ENCODE data around the gene ZNF625. TPM values are rescaled to one million over a fixed set of nuclear protein-coding genes. Genes with fewer than 3 reads are reported as not detected.

ZNF625 gene
- total RNA-seq, 2 experiments from 2014 or later = 0.56 to 0.85 TPM

GRCh38 chr19:12159773-12160414, 3.4 kb upstream of the ZNF625 start:
- H3K4me1 Mint-ChIP-seq (ENCODE audit: low read depth) = peaks cover 40% of the 10 kb centered on the region
- Histone ChIP-seq H3K4me1 (ENCODE audit: insufficient read depth, low read length) (peaks cover 57% of the 10 kb centered on the region), H3K4me3 (ENCODE audit: low read length) (no peak overlapping the region), H3K27me3 (ENCODE audit: control insufficient read depth in 1 of 2, insufficient read depth in 2 of 2, low read length in 2 of 2) (peaks cover 0 to 7% of the 10 kb centered on the region in 2 experiments), H3K9me3 (ENCODE audit: control insufficient read depth in 1 of 2, insufficient read depth in 1 of 2, low read length in 2 of 2) (no peaks in the 10 kb centered on the region), H3K27ac (ENCODE audit: low read depth in 1 of 2, low read length in 2 of 2) (no peak overlapping the region), H3K36me3 (ENCODE audit: insufficient read depth, low read length) (peaks cover 2% of the 10 kb centered on the region)
- TF ChIP-seq, protein P1, sequence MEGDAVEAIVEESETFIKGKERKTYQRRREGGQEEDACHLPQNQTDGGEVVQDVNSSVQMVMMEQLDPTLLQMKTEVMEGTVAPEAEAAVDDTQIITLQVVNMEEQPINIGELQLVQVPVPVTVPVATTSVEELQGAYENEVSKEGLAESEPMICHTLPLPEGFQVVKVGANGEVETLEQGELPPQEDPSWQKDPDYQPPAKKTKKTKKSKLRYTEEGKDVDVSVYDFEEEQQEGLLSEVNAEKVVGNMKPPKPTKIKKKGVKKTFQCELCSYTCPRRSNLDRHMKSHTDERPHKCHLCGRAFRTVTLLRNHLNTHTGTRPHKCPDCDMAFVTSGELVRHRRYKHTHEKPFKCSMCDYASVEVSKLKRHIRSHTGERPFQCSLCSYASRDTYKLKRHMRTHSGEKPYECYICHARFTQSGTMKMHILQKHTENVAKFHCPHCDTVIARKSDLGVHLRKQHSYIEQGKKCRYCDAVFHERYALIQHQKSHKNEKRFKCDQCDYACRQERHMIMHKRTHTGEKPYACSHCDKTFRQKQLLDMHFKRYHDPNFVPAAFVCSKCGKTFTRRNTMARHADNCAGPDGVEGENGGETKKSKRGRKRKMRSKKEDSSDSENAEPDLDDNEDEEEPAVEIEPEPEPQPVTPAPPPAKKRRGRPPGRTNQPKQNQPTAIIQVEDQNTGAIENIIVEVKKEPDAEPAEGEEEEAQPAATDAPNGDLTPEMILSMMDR (IDR thresholded peaks at IDR 0.05) = no peak
- POLR2A ChIA-PET = no interaction called here
- DNase-seq (peak in 1 of 14 experiments; percentile 47), ATAC-seq (ENCODE audit: poor library complexity) (no peak)
- no peaks in the 10 kb centered on the region for H3K9me3 Mint-ChIP-seq
- no peak overlapping the region for H3K27ac Mint-ChIP-seq
- H3K36me3 Mint-ChIP-seq (ENCODE audit: low read depth) = peaks cover 19% of the 10 kb centered on the region
- CTCF ChIA-PET = interaction anchor here (0.7 to 1.2 kb wide), 2 partner anchors 19 to 171 kb away, joined by 3 to 4 read pairs; no protein-coding TSS in a partner anchor
- peak overlapping the region; percentile 60 for H3K4me3 Mint-ChIP-seq
- intact Hi-C loops (cut with DNase I, micrococcal nuclease) = loop anchor here (5.0 kb wide), 2 partner anchors 137 to 282 kb away; partner anchors contain the start of gene ZNF443 (in 1 of the 2)
- no peaks in the 10 kb centered on the region for H3K27me3 Mint-ChIP-seq

DNA sequence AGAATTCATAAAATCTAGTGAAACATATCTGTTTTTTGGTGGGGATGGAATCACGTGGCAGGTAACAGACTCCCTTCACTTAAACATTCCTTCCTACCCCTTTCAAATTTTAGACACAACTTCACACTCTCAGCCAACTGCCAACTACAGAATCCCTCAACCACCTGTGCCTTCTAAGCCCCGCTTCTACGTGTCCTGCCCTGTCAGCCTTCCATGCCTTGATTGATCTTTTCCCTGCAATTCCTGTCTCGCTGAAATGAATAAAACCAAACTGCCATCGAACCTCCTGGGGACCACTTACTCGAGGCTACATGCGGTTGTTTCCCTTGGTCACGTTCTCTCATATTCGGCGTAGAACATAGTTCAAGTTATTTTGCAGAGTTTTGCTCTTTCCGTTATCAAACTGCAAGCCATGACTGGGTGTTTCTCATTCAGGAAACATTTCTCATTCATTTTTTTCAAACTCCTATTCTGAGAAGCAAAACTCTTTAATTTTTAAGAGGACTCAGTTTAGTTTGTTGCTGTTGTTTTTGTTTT, 1.1 kb downstream of the ZNF625 start:
- Histone ChIP-seq H3K36me3 (ENCODE audit: insufficient read depth, low read length) (no peaks in the 10 kb centered on the region), H3K27ac (ENCODE audit: low read depth in 1 of 2, low read length in 2 of 2) (no peak overlapping the region), H3K9me3 (ENCODE audit: control insufficient read depth in 1 of 2, insufficient read depth in 1 of 2, low read length in 2 of 2) (no peaks in the 10 kb centered on the region), H3K4me3 (ENCODE audit: low read length) (peak overlapping the region; percentile 64), H3K27me3 (ENCODE audit: control insufficient read depth in 1 of 2, insufficient read depth in 2 of 2, low read length in 2 of 2) (peaks cover 0 to 7% of the 10 kb centered on the region in 2 experiments), H3K4me1 (ENCODE audit: insufficient read depth, low read length) (peaks cover 36% of the 10 kb centered on the region)
- peak overlapping the region; percentile 82 for H3K4me3 Mint-ChIP-seq
- no peak overlapping the region for H3K27ac Mint-ChIP-seq
- ATAC-seq (ENCODE audit: poor library complexity) = no peak
- no peaks in the 10 kb centered on the region for H3K27me3 Mint-ChIP-seq
- CTCF ChIA-PET = no interaction called here
- intact Hi-C loops (cut with DNase I, micrococcal nuclease) = no loop called here
- H3K36me3 Mint-ChIP-seq (ENCODE audit: low read depth) = peaks cover 17% of the 10 kb centered on the region
- no peaks in the 10 kb centered on the region for H3K9me3 Mint-ChIP-seq
- TF ChIP-seq, protein P1 (IDR thresholded peaks at IDR 0.05) = no peak
- POLR2A ChIA-PET = interaction anchor here (0.6 kb wide), 1 partner anchor 240 kb away, joined by 3 read pairs; no protein-coding TSS in a partner anchor
- no peak for DNase-seq
- H3K4me1 Mint-ChIP-seq (ENCODE audit: low read depth) = peaks cover 23% of the 10 kb centered on the region

DNA sequence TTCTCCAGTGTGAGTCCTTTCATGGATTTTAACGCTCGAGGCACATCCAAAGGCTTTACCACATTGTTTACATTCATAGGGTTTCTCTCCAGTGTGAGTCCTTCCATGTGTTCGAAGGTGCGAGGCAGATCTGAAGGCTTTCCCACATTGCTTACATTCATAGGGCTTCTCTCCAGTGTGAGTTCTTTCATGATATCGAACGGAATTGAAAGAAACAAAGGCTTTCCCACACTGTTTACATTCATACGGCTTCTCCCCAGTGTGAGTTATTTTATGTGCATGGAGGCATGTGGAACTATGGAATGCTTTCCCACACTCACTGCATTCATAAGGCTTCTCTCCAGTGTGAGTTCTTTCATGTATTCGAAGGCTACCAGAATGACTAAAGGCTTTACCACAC, 11.2 kb downstream of the ZNF625 start:
- H3K36me3 Mint-ChIP-seq (ENCODE audit: low read depth) = peaks cover 43% of the 10 kb centered on the region
- H3K4me1 Mint-ChIP-seq (ENCODE audit: low read depth) = peaks cover 20% of the 10 kb centered on the region
- POLR2A ChIA-PET = no interaction called here
- H3K27me3 Mint-ChIP-seq = no peaks in the 10 kb centered on the region
- DNase-seq = no peak
- H3K4me3 ChIP-seq (ENCODE audit: low read length) = no peak overlapping the region
- peaks cover 8 to 21% of the 10 kb centered on the region in 2 experiments for H3K9me3 ChIP-seq (ENCODE audit: control insufficient read depth in 1 of 2, insufficient read depth in 1 of 2, low read length in 2 of 2)
- ATAC-seq (ENCODE audit: poor library complexity) = no peak
- no peak overlapping the region for H3K27ac ChIP-seq (ENCODE audit: low read depth in 1 of 2, low read length in 2 of 2)
- no peaks in the 10 kb centered on the region for H3K27me3 ChIP-seq (ENCODE audit: control insufficient read depth in 1 of 2, insufficient read depth in 2 of 2, low read length in 2 of 2)
- H3K36me3 ChIP-seq (ENCODE audit: insufficient read depth, low read length) = peaks cover 14% of the 10 kb centered on the region
- H3K27ac Mint-ChIP-seq = no peak overlapping the region
- peaks cover 12% of the 10 kb centered on the region for H3K4me1 ChIP-seq (ENCODE audit: insufficient read depth, low read length)
- TF ChIP-seq, protein P1 (IDR thresholded peaks at IDR 0.05) = no peak
- H3K9me3 Mint-ChIP-seq = peaks cover 3% of the 10 kb centered on the region
- H3K4me3 Mint-ChIP-seq = no peak overlapping the region
- intact Hi-C loops (cut with DNase I, micrococcal nuclease) = no loop called here
- CTCF ChIA-PET = interaction anchor here (1.6 kb wide), 1 partner anchor 182 kb away, joined by 4 read pairs; no protein-coding TSS in a partner anchor
